Measurements from ENCODE around the gene AP3D1.

The AP3D1 gene

GRCh38 chr19:2126879-2127518 is 24.4 kb downstream of the AP3D1 start:
- no peak overlapping the region for H3K4me3 ChIP-seq (ENCODE audit: low read depth, low read length)
- no peak for DNase-seq (ENCODE audit: low read depth)
- no peak for TF ChIP-seq CTCF (conservative IDR thresholded peaks at IDR 0.05; ENCODE audit: low read depth, low read length)

DNA sequence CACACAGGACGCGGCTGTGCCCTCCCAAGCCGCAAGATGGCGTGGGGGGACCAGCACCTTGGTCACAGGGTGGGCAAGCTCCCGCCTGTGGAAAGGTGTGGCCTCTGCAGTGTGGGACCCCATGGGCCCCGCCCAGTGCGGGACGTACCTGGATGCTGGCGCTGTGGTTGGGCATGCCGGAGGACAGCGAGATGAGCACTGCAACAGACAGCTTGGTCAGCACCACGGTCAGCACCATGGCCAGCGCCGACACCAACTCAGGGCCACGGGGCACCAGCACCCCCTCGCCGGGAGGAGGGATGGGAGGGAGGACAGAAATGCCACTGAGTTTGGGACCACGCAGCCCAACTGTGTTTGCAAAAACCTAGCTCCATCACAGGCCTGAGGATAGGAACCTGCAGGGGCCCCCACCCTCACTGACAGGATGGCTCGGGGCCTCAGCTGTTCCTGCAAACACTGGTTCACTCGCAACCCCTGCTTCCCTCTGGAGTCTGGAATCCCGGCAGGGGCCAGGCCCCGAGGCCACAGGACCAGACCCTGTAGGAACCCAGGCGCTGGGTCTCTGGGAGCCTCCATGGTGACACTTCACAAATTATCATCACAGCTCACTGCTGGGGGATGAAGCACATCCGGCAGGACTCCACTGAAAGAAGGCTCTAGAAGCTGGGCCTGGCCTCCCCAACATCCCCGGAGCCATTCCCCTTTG is 27.5 kb downstream of the AP3D1 start:
- no peak overlapping the region for H3K4me3 ChIP-seq (ENCODE audit: low read depth, low read length)
- peak; percentile 15 for DNase-seq (ENCODE audit: low read depth)
- TF ChIP-seq CTCF (conservative IDR thresholded peaks at IDR 0.05; ENCODE audit: low read depth, low read length), result no peak

- no peak overlapping the region for H3K4me3 ChIP-seq (ENCODE audit: low read depth, low read length)
These were observed 28.4 kb downstream of the AP3D1 start for GRCh38 chr19:2122982-2123381.

GRCh38 chr19:2122251-2122650 is 29.1 kb downstream of the AP3D1 start:
- no peak for TF ChIP-seq CTCF (conservative IDR thresholded peaks at IDR 0.05; ENCODE audit: low read depth, low read length)
- DNase-seq (ENCODE audit: low read depth), result no peak

More at GRCh38 chr19:2122982-2123381, 28.4 kb downstream of the AP3D1 start:
- no peak for DNase-seq (ENCODE audit: low read depth)
- TF ChIP-seq CTCF (conservative IDR thresholded peaks at IDR 0.05; ENCODE audit: low read depth, low read length), result no peak

GRCh38 chr19:2121416-2122051 is 29.8 kb downstream of the AP3D1 start:
- no peak overlapping the region for H3K4me3 ChIP-seq (ENCODE audit: low read depth, low read length)
- no peak for TF ChIP-seq CTCF (conservative IDR thresholded peaks at IDR 0.05; ENCODE audit: low read depth, low read length)
- no peak for DNase-seq (ENCODE audit: low read depth)

More at GRCh38 chr19:2122251-2122650, 29.1 kb downstream of the AP3D1 start:
- no peak overlapping the region for H3K4me3 ChIP-seq (ENCODE audit: low read depth, low read length)

DNA sequence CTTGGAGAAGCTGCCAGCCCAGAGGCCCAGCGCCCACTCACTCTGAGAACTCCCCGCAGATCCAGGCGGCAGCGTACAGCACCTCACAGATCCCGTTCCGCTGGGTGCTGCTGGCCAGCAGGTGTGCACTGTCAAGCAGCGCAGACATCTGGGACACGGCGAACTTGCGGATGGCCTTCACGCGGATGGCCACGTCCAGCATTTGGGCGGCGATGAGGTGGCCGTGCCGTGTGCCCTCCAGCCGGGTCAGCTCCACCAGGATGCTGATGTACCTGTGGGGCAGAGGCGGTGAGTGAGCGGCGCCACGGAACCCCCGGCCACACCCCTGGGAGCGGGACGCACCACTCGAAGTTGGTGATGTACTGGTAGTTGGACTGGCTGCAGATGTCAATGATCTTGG is 30.5 kb downstream of the AP3D1 start:
- no peak for TF ChIP-seq CTCF (conservative IDR thresholded peaks at IDR 0.05; ENCODE audit: low read depth, low read length)
- DNase-seq (ENCODE audit: low read depth), result no peak
- H3K4me3 ChIP-seq (ENCODE audit: low read depth, low read length), result no peak overlapping the region
